ENCODE data around the gene LUC7L3. TPM values are rescaled to one million over a fixed set of nuclear protein-coding genes. Genes with fewer than 3 reads are reported as not detected.

The LUC7L3 gene
- total RNA-seq, 2 experiments from 2014 or later = 116 to 126 TPM

DNA sequence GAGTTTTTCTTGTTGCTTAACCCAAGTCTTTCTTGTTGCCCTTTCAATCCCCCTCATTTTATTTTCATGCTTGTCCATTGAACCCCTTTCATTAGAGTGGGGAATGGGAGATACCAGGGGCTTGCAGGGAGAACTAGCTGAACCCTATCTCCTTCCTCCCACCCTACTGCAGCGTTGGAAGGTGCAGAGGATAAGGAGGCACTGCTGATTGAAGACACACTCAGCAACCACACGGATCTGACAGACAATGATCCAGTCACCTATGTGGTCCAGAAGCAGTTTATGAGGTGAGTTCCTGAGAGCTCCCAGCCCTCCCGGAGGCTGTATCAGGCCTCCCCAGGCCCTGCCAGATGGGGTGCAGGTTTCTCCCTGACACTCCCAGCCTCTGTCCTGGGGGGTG is 44.2 kb upstream of the LUC7L3 start:
- ChIA-PET POLR2A (no interaction called here), CTCF (no interaction called here)
- no peaks in the 10 kb centered on the region for H3K9me3 Mint-ChIP-seq
- no peak overlapping the region for H3K4me3 Mint-ChIP-seq
- H3K27me3 Mint-ChIP-seq = peaks cover 14% of the 10 kb centered on the region
- no peak overlapping the region for H3K4me3 ChIP-seq (ENCODE audit: low read length)
- no peaks in the 10 kb centered on the region for H3K9me3 ChIP-seq (ENCODE audit: control insufficient read depth in 1 of 2, insufficient read depth in 1 of 2, low read length in 2 of 2)
- no peak overlapping the region for H3K27ac ChIP-seq (ENCODE audit: low read depth in 1 of 2, low read length in 2 of 2)
- peaks cover 0 to 3% of the 10 kb centered on the region in 2 experiments for H3K27me3 ChIP-seq (ENCODE audit: control insufficient read depth in 1 of 2, insufficient read depth in 2 of 2, low read length in 2 of 2)
- TF ChIP-seq CTCF (IDR thresholded peaks at IDR 0.05) = no peak
- intact Hi-C loops (cut with DNase I, micrococcal nuclease) = no loop called here
- no peaks in the 10 kb centered on the region for H3K4me1 Mint-ChIP-seq (ENCODE audit: low read depth)
- no peaks in the 10 kb centered on the region for H3K36me3 ChIP-seq (ENCODE audit: insufficient read depth, low read length)
- no peaks in the 10 kb centered on the region for H3K36me3 Mint-ChIP-seq (ENCODE audit: low read depth)
- DNase-seq (no peak), ATAC-seq (ENCODE audit: poor library complexity) (no peak)
- no peaks in the 10 kb centered on the region for H3K4me1 ChIP-seq (ENCODE audit: insufficient read depth, low read length)
- H3K27ac Mint-ChIP-seq = no peak overlapping the region

DNA sequence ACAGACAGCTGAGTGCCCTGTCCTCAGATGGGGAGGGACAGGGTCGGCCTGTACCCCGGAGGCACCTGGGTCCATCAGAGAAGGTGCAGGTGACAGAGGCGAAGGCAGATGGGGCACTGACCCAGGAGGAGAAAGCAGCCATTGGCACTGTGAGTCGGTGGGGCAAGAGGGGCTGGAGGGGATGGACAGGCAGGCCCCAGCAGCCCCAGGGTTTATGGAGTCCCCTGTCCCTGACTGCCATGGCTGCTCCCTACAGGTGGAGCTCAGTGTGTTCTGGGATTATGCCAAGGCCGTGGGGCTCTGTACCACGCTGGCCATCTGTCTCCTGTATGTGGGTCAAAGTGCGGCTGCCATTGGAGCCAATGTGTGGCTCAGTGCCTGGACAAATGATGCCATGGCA is 43.8 kb upstream of the LUC7L3 start:
- ChIA-PET CTCF (no interaction called here), POLR2A (no interaction called here)
- no peak for TF ChIP-seq CTCF (IDR thresholded peaks at IDR 0.05)
- Histone ChIP-seq H3K27ac (ENCODE audit: low read depth in 1 of 2, low read length in 2 of 2) (no peak overlapping the region), H3K9me3 (ENCODE audit: control insufficient read depth in 1 of 2, insufficient read depth in 1 of 2, low read length in 2 of 2) (no peaks in the 10 kb centered on the region), H3K36me3 (ENCODE audit: insufficient read depth, low read length) (no peaks in the 10 kb centered on the region), H3K27me3 (ENCODE audit: control insufficient read depth in 1 of 2, insufficient read depth in 2 of 2, low read length in 2 of 2) (peaks cover 0 to 3% of the 10 kb centered on the region in 2 experiments), H3K4me1 (ENCODE audit: insufficient read depth, low read length) (no peaks in the 10 kb centered on the region), H3K4me3 (ENCODE audit: low read length) (no peak overlapping the region)
- no peaks in the 10 kb centered on the region for H3K36me3 Mint-ChIP-seq (ENCODE audit: low read depth)
- intact Hi-C loops (cut with DNase I, micrococcal nuclease) = no loop called here
- no peak overlapping the region for H3K4me3 Mint-ChIP-seq
- ATAC-seq (ENCODE audit: poor library complexity) (no peak), DNase-seq (no peak)
- H3K27me3 Mint-ChIP-seq = peaks cover 14% of the 10 kb centered on the region
- no peaks in the 10 kb centered on the region for H3K9me3 Mint-ChIP-seq
- no peaks in the 10 kb centered on the region for H3K4me1 Mint-ChIP-seq (ENCODE audit: low read depth)
- H3K27ac Mint-ChIP-seq = no peak overlapping the region

DNA sequence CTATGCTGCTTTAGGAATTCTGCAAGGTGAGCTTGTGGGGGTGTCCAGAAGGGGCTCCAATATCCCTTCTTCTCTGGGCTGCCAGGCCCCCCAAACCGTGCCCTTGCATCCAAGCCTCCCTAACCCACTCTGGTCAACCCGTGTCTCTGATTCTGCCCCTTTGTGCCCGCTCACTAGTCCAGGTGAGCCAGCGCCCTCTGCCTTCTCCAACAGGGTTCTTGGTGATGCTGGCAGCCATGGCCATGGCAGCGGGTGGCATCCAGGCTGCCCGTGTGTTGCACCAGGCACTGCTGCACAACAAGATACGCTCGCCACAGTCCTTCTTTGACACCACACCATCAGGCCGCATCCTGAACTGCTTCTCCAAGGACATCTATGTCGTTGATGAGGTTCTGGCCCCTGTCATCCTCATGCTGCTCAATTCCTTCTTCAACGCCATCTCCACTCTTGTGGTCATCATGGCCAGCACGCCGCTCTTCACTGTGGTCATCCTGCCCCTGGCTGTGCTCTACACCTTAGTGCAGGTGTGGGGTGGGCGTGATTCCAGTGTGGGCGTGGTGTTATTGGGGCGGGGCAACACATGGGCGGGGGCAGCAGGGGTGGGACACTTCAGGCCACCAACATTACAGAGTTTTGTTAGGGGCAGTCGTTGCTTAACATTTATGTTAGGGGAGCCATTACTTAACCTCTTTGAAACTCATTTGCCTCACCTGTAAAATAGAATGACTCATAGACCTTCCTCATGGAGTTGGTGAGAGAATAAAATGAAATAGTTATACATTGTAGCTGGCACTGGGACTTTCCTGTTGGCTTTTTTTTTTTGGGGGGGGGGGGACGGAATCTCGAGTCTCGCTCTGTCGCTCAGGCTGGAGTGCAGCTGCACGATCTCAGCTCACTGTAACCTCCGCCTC is 43.1 kb upstream of the LUC7L3 start:
- H3K36me3 Mint-ChIP-seq (ENCODE audit: low read depth) = no peaks in the 10 kb centered on the region
- DNase-seq = no peak
- no peak overlapping the region for H3K27ac Mint-ChIP-seq
- ATAC-seq (ENCODE audit: poor library complexity) = no peak
- CTCF ChIA-PET = no interaction called here
- H3K9me3 Mint-ChIP-seq = no peaks in the 10 kb centered on the region
- no peak overlapping the region for H3K27ac ChIP-seq (ENCODE audit: low read depth in 1 of 2, low read length in 2 of 2)
- H3K36me3 ChIP-seq (ENCODE audit: insufficient read depth, low read length) = no peaks in the 10 kb centered on the region
- POLR2A ChIA-PET = no interaction called here
- H3K4me3 ChIP-seq (ENCODE audit: low read length) = no peak overlapping the region
- H3K27me3 ChIP-seq (ENCODE audit: control insufficient read depth in 1 of 2, insufficient read depth in 2 of 2, low read length in 2 of 2) = peaks cover 0 to 3% of the 10 kb centered on the region in 2 experiments
- peaks cover 17% of the 10 kb centered on the region for H3K27me3 Mint-ChIP-seq
- no peaks in the 10 kb centered on the region for H3K9me3 ChIP-seq (ENCODE audit: control insufficient read depth in 1 of 2, insufficient read depth in 1 of 2, low read length in 2 of 2)
- no peaks in the 10 kb centered on the region for H3K4me1 ChIP-seq (ENCODE audit: insufficient read depth, low read length)
- TF ChIP-seq CTCF (IDR thresholded peaks at IDR 0.05) = no peak
- H3K4me1 Mint-ChIP-seq (ENCODE audit: low read depth) = no peaks in the 10 kb centered on the region
- no peak overlapping the region for H3K4me3 Mint-ChIP-seq
- intact Hi-C loops (cut with DNase I, micrococcal nuclease) = no loop called here

Measured in CD4-positive, alpha-beta T cell (primary cell).